SK-N-SH treated with all-trans-retinoic acid at 6 μM for 48 hours (cell line): ENCODE data around the gene DEFB112.

ENCODE experiments used
- ATAC-seq: fragments of 200-7000 bp; cut with Tn5 transposase; 3 replicates; pipeline ENCODE4 v1.9.1; 2020; ENCODE audit warnings: mild to moderate bottlenecking, moderate library complexity
- ARNTL ChIP-seq: fragments of 450-650 bp; formaldehyde crosslinking; IDR thresholded peaks from 2 replicates; pipeline ENCODE4 v1.5.0; 2020; ENCODE audit warnings: low read depth, mild to moderate bottlenecking, moderate library complexity, borderline replicate concordance
- CSDC2 ChIP-seq: fragments of 250-450 bp; sonication (Bioruptor Pico); IDR thresholded peaks from 2 replicates; pipeline ENCODE4 v1.5.0; 2020; ENCODE audit warnings: mild to moderate bottlenecking, moderate library complexity
- ESRRG ChIP-seq: fragments of 250-450 bp; sonication (Bioruptor Pico); IDR thresholded peaks from 2 replicates; pipeline ENCODE4 v1.6.1; 2021; ENCODE audit warnings: mild to moderate bottlenecking
- GLIS3 ChIP-seq: fragments of 250-450 bp; sonication (Bioruptor Pico); IDR thresholded peaks from 2 replicates; pipeline ENCODE4 v1.5.0; 2020; ENCODE audit warnings: mild to moderate bottlenecking, moderate library complexity
- ISL1 ChIP-seq: fragments of 250-450 bp; sonication (Bioruptor Pico); IDR thresholded peaks from 2 replicates; pipeline ENCODE4 v2.1.2; 2022; ENCODE audit warnings: mild to moderate bottlenecking, moderate library complexity
- OSR1 ChIP-seq: fragments of 250-450 bp; sonication (Bioruptor Pico); IDR thresholded peaks from 2 replicates; pipeline ENCODE4 v1.8.0; 2022; ENCODE audit warnings: moderate library complexity, mild to moderate bottlenecking, inconsistent platforms
- PATZ1 ChIP-seq: fragments of 250-450 bp; sonication (Bioruptor Pico); IDR thresholded peaks from 2 replicates; pipeline ENCODE4 v1.8.0; 2020; ENCODE audit warnings: mild to moderate bottlenecking, moderate library complexity, borderline replicate concordance
- PPARA ChIP-seq: fragments of 250-450 bp; sonication (Bioruptor Pico); IDR thresholded peaks from 2 replicates; pipeline ENCODE4 v1.5.0; 2020; ENCODE audit warnings: mild to moderate bottlenecking, borderline replicate concordance
- RARB ChIP-seq: fragments of 250-450 bp; sonication (Bioruptor Pico); IDR thresholded peaks from 2 replicates; pipeline ENCODE4 v1.8.0; 2021; ENCODE audit warnings: mild to moderate bottlenecking, moderate library complexity
- SNAI2 ChIP-seq: fragments of 250-450 bp; sonication (Bioruptor Pico); IDR thresholded peaks from 2 replicates; pipeline ENCODE4 v1.5.0; 2020; ENCODE audit warnings: mild to moderate bottlenecking, moderate library complexity
- TCF4 ChIP-seq: fragments of 250-450 bp; sonication (Bioruptor Pico); IDR thresholded peaks from 2 replicates; pipeline ENCODE4 v1.8.0; 2021; ENCODE audit warnings: mild to moderate bottlenecking, moderate library complexity, borderline replicate concordance
- TOX ChIP-seq: fragments of 250-450 bp; sonication (Bioruptor Pico); IDR thresholded peaks from 2 replicates; pipeline ENCODE4 v1.8.0; 2021; ENCODE audit warnings: mild to moderate bottlenecking, moderate library complexity, borderline replicate concordance
- ZC3H10 ChIP-seq: fragments of 250-450 bp; sonication (Bioruptor Pico); IDR thresholded peaks from 2 replicates; pipeline ENCODE4 v1.5.1; 2021; ENCODE audit warnings: mild to moderate bottlenecking, moderate library complexity
- ZFP3 ChIP-seq: fragments of 250-450 bp; sonication (Bioruptor Pico); IDR thresholded peaks from 2 replicates; pipeline ENCODE4 v1.5.0; 2020; ENCODE audit warnings: mild to moderate bottlenecking, moderate library complexity
- ZFP30 ChIP-seq: fragments of 450-650 bp; formaldehyde crosslinking; IDR thresholded peaks from 2 replicates; pipeline ENCODE4 v1.5.0; 2022; ENCODE audit warnings: mild to moderate bottlenecking, moderate library complexity
- ZNF565 ChIP-seq: fragments of 450-650 bp; formaldehyde crosslinking; conservative IDR thresholded peaks from 2 replicates; pipeline ENCODE4 v1.5.0; 2020; ENCODE audit warnings: low read depth, mild to moderate bottlenecking, moderate library complexity
- ZNF70 ChIP-seq: fragments of 450-650 bp; formaldehyde crosslinking; IDR thresholded peaks from 2 replicates; pipeline ENCODE4 v1.5.0; 2020; ENCODE audit warnings: mild to moderate bottlenecking, moderate library complexity
- ZNF8 ChIP-seq: fragments of 450-650 bp; formaldehyde crosslinking; IDR thresholded peaks from 2 replicates; pipeline ENCODE4 v1.5.0; 2020; ENCODE audit warnings: mild to moderate bottlenecking, moderate library complexity

DEFB112 gene

GRCh38 chr6:50049829-50050228, at the start of gene DEFB112:
Gene DEFB112, minus strand, starts transcription at chr6:50049929. Its CDS starts 60 bp downstream, at chr6:50049869.
- ATAC-seq: no peak
- no peak for TF ChIP-seq CSDC2
- TF ChIP-seq ZFP3 (CRISPR knock-in tag): no peak
- no peak for TF ChIP-seq ZNF565 (CRISPR knock-in tag)
- no peak for TF ChIP-seq OSR1 (CRISPR knock-in tag)
- no peak for TF ChIP-seq ZFP30 (CRISPR knock-in tag)
- no peak for TF ChIP-seq ZNF8 (CRISPR knock-in tag)
- TF ChIP-seq RARB (CRISPR knock-in tag): no peak
- TF ChIP-seq TOX (CRISPR knock-in tag): no peak
- TF ChIP-seq ARNTL (CRISPR knock-in tag): no peak
- no peak for TF ChIP-seq ZNF70 (CRISPR knock-in tag)
- TF ChIP-seq ZC3H10: no peak
- TF ChIP-seq PPARA (CRISPR knock-in tag): no peak

- TF ChIP-seq TOX (CRISPR knock-in tag): no peak
- TF ChIP-seq ZNF8 (CRISPR knock-in tag): no peak
- TF ChIP-seq ZFP30 (CRISPR knock-in tag): no peak
- no peak for TF ChIP-seq PATZ1 (CRISPR knock-in tag)
- TF ChIP-seq ZNF70 (CRISPR knock-in tag): no peak
- no peak for TF ChIP-seq ZNF565 (CRISPR knock-in tag)
- TF ChIP-seq ZC3H10: no peak
These were observed 48.9 kb upstream of the DEFB112 start for GRCh38 chr6:50098641-50098993.

GRCh38 chr6:50097966-50098640, 48.4 kb upstream of the DEFB112 start:
- no peak for ATAC-seq
- TF ChIP-seq PATZ1 (CRISPR knock-in tag) (no peak), TCF4 (CRISPR knock-in tag) (no peak), ZNF565 (CRISPR knock-in tag) (no peak), ZFP30 (CRISPR knock-in tag) (no peak), OSR1 (CRISPR knock-in tag) (no peak), CSDC2 (no peak), ISL1 (CRISPR knock-in tag) (no peak), ZC3H10 (no peak), ESRRG (no peak)
- TF ChIP-seq, all 23 proteins: peak for 0

More at GRCh38 chr6:50098641-50098993, 48.9 kb upstream of the DEFB112 start:
- no peak for ATAC-seq

GRCh38 chr6:50096296-50096695, 46.6 kb upstream of the DEFB112 start:
- no peak for ATAC-seq
- TF ChIP-seq ESRRG (no peak), PATZ1 (CRISPR knock-in tag) (no peak), CSDC2 (no peak)
- TF ChIP-seq, all 23 proteins: peak for 0

- no peak for ATAC-seq
- TF ChIP-seq SNAI2 (CRISPR knock-in tag): no peak
- TF ChIP-seq ZFP3 (CRISPR knock-in tag): no peak
- TF ChIP-seq PPARA (CRISPR knock-in tag): no peak
- TF ChIP-seq ESRRG: no peak
- TF ChIP-seq GLIS3: no peak
- TF ChIP-seq TOX (CRISPR knock-in tag): no peak
- TF ChIP-seq PATZ1 (CRISPR knock-in tag): no peak
- TF ChIP-seq ISL1 (CRISPR knock-in tag): no peak
- TF ChIP-seq RARB (CRISPR knock-in tag): no peak
- no peak for TF ChIP-seq CSDC2
These were observed 44.2 kb upstream of the DEFB112 start for GRCh38 chr6:50093938-50094272.
